SU-DHL-6 (cell line): ENCODE measurements around the gene ASB18.

Experiments used
- CTCF ChIP-seq: fragments of 200-600 bp; sonication (generic); IDR thresholded peaks from one replicate; pipeline ENCODE4 v1.5.1; 2017; ENCODE audit warnings: antibody characterized with exemption, mild to moderate bottlenecking, low read length, moderate library complexity; ENCODE audit not compliant: insufficient read depth, poor library complexity, severe bottlenecking
- EZH2phosphoT487 ChIP-seq: fragments of 200-600 bp; sonication (generic), shearing (Covaris generic); conservative IDR thresholded peaks from 2 replicates; pipeline ENCODE4 v1.6.1; 2018; ENCODE audit warnings: mild to moderate bottlenecking, antibody characterized with exemption, low read length, moderate library complexity, mixed read lengths

DNA sequence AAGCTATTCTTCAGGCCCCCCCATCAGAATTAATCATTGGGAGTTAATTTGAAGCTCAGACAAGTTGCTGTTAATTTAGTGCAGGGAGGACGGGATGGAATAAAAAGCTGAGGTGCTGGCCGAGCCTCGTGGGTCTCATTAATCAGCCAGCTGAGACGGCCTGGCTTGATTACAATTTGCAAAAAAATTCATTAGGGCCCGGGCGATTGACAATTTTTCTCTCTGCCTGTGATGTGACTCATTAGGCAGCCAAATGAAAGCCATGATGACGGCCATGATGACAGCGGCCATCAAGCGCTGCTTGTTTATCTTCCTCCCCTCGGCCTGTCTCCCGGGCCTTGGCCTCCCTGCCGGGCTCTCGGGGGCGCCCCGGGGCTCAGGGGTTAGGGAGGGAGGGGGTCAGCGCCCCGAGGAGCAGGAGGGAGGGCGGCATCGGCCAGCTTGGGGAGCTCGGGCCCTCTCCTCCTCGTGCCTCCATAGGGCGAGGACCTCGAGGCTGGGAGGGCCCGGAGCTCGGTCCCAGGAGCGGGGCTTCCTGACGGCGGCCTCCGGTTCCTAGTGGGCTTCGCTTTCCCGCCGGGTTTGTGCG lies 101.2 kb downstream of the ASB18 start:
- TF ChIP-seq CTCF, result no peak
- no peak for TF ChIP-seq EZH2phosphoT487
